Measurements from ENCODE around the gene FMN1. TPM values are rescaled to one million over a fixed set of nuclear protein-coding genes. Genes with fewer than 3 reads are reported as not detected.

Gene FMN1
- total and polyA plus RNA-seq, 3 donors from 2014 or later: 17.7 to 53.7 (median 47.4) TPM

DNA sequence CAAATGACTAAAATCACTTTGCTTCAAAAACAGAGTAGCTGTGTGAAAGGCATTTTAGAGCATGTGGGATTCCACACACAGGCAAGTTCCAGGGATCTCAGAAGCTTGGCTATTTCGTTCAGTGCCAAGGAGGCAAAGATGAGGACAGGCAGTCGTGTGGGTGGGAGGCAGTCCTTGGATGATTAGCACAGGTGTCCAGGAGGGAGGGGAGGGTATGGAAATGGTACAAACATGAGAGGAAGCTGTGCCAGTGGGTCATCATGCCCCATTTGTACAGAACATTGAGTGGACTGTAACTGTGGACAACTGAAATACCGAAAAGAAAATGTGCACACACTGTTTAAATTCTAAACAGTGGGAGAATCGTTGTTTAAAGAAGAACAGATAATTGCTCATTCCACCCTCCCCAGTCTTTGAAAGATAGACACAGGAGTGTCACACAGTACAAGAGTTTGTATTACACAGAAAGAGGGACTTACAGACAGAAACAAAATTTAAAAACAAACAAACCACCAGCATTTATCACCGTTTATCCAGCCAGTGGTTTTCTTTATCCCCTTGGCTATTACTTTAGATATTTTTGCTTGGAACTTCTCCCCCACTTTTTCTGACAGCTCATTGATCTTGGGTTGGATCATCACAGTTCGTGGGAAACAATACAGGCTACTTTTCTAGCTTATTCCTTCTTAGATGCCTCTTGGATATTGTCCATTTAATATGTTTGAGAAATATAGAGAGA, 353.8 kb downstream of the FMN1 start:
- H3K36me3 ChIP-seq (ENCODE audit: low read depth, missing control alignments): no peaks in the 10 kb centered on the region
- no peak overlapping the region for H3K4me3 ChIP-seq
- no peak for TF ChIP-seq POLR2A (IDR thresholded peaks at IDR 0.05)
- TF ChIP-seq, protein P1, sequence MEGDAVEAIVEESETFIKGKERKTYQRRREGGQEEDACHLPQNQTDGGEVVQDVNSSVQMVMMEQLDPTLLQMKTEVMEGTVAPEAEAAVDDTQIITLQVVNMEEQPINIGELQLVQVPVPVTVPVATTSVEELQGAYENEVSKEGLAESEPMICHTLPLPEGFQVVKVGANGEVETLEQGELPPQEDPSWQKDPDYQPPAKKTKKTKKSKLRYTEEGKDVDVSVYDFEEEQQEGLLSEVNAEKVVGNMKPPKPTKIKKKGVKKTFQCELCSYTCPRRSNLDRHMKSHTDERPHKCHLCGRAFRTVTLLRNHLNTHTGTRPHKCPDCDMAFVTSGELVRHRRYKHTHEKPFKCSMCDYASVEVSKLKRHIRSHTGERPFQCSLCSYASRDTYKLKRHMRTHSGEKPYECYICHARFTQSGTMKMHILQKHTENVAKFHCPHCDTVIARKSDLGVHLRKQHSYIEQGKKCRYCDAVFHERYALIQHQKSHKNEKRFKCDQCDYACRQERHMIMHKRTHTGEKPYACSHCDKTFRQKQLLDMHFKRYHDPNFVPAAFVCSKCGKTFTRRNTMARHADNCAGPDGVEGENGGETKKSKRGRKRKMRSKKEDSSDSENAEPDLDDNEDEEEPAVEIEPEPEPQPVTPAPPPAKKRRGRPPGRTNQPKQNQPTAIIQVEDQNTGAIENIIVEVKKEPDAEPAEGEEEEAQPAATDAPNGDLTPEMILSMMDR (IDR thresholded peaks at IDR 0.05): no peak
- no peaks in the 10 kb centered on the region for H3K27me3 ChIP-seq
- H3K4me1 ChIP-seq: no peaks in the 10 kb centered on the region
- no peak for DNase-seq
- H3K9me3 ChIP-seq: no peaks in the 10 kb centered on the region
- intact Hi-C loops (cut with DNase I; ENCODE audit: low total_unique reads): loop anchor here (5.0 to 10.0 kb wide), 2 partner anchors 94 to 157 kb away; no protein-coding TSS in a partner anchor
- H3K27ac ChIP-seq: no peak overlapping the region
- 22 to 41% methylated on average over 6 of the region's 6 CpGs for WGBS, 2 donors

DNA sequence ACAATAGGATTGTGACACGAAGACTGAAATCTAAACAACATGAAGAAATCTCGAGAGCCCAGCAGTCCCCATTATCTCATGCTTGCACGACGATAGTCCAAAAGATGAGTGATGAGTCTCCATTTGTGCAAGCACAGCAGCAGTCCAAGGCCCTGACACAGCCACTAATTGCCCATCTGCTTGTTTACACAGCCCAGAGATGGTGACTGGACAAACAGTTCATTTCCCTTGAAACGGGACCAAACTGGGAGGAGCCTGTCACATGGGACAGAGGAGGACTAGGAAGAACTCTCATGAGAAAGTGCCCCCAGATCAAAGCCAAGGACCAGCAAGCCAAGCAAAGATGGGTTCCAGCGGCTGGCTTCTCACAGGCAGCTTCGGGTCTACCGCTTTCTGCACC, 355.7 kb downstream of the FMN1 start:
- TF ChIP-seq, protein P1 (IDR thresholded peaks at IDR 0.05): no peak
- no peak for TF ChIP-seq POLR2A (IDR thresholded peaks at IDR 0.05)
- DNase-seq: no peak

DNA sequence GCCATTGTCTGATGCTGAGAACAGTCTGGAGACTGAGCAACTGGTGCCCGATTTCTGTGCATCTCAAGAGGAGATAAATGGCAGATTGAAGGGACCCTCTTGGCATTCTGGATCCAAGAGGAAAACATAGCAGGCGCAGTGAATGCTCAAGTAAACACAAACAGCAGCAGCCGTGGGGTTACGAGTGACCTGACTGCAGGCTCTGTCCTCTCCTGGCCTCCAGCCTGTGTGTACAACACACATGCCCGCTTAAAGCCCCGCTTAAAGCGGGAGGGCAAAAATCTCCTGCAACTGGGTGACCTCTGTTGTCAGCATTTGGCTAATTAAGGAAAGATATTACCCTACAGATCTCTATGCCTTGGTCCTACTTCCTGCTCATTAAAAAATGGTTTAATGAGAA, 356.2 kb downstream of the FMN1 start:
- no peak for DNase-seq
- no peak overlapping the region for H3K4me3 ChIP-seq
- TF ChIP-seq, protein P1 (IDR thresholded peaks at IDR 0.05): no peak
- TF ChIP-seq POLR2A (IDR thresholded peaks at IDR 0.05): no peak
- intact Hi-C loops (cut with DNase I; ENCODE audit: low total_unique reads): no loop called here
- H3K36me3 ChIP-seq (ENCODE audit: low read depth, missing control alignments): no peaks in the 10 kb centered on the region
- no peaks in the 10 kb centered on the region for H3K27me3 ChIP-seq
- H3K4me1 ChIP-seq: no peaks in the 10 kb centered on the region
- H3K9me3 ChIP-seq: no peaks in the 10 kb centered on the region
- H3K27ac ChIP-seq: no peak overlapping the region
- 47 to 62% methylated on average over 7 of the region's 7 CpGs for WGBS, 2 donors

More for the DNA sequence above, 355.7 kb downstream of the FMN1 start:
- H3K4me1 ChIP-seq: no peaks in the 10 kb centered on the region
- no peak overlapping the region for H3K4me3 ChIP-seq
- H3K9me3 ChIP-seq: no peaks in the 10 kb centered on the region
- H3K27me3 ChIP-seq: no peaks in the 10 kb centered on the region
- intact Hi-C loops (cut with DNase I; ENCODE audit: low total_unique reads): no loop called here
- no peaks in the 10 kb centered on the region for H3K36me3 ChIP-seq (ENCODE audit: low read depth, missing control alignments)
- no peak overlapping the region for H3K27ac ChIP-seq
- 67 to 68% methylated on average over 8 of the region's 8 CpGs for WGBS, 2 donors

DNA sequence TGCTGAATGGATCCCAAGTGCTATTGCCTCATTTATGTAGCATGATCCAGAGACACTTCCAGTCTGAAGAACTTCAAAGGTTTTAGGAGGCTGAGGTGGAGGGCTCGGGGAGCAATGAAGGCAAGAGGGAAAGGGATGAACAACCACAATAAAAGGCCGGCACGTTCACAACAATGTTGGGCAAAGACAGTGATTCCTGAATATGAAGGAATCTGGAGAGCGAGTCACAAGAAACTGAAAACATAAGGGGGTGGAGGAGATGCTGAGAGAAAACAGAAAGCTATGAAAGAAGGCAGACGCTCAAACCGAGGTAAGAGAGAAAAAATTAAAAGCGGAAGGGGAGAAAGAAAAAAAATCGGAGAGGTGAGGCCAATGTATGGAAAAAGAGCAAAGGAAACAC, 356.6 kb downstream of the FMN1 start:
- H3K27ac ChIP-seq: no peak overlapping the region
- intact Hi-C loops (cut with DNase I; ENCODE audit: low total_unique reads): no loop called here
- 82 to 85% methylated on average over 8 of the region's 8 CpGs for WGBS, 2 donors

More for the DNA sequence above, 356.6 kb downstream of the FMN1 start:
- Histone ChIP-seq H3K4me3 (no peak overlapping the region), H3K4me1 (no peaks in the 10 kb centered on the region), H3K36me3 (ENCODE audit: low read depth, missing control alignments) (no peaks in the 10 kb centered on the region), H3K9me3 (no peaks in the 10 kb centered on the region), H3K27me3 (no peaks in the 10 kb centered on the region)
- DNase-seq: no peak
- TF ChIP-seq, protein P1 (IDR thresholded peaks at IDR 0.05): no peak
- TF ChIP-seq POLR2A (IDR thresholded peaks at IDR 0.05): no peak

All from testis (tissue), 3 donors.